SK-N-SH (cell line): ENCODE data around the gene SLC25A46.

Source experiments
- CHD2 ChIP-seq: fragments of 150-350 bp; IDR thresholded peaks from 2 replicates; pipeline ENCODE4 v1.6.1; 2018; ENCODE audit warnings: low read length; ENCODE audit not compliant: partially characterized antibody
- CTCF ChIP-seq: fragments of 200-600 bp; sonication (generic); IDR thresholded peaks from 2 replicates; pipeline ENCODE4 v1.6.1; 2017; ENCODE audit warnings: antibody characterized with exemption, mild to moderate bottlenecking, moderate library complexity
- EZH2phosphoT487 ChIP-seq: fragments of 200-600 bp; sonication (generic); IDR thresholded peaks from 2 replicates; pipeline ENCODE4 v1.6.1; 2017; ENCODE audit warnings: low read depth, mixed run types, mild to moderate bottlenecking, antibody characterized with exemption, moderate library complexity, borderline replicate concordance
- FOXM1 ChIP-seq: IDR thresholded peaks from 2 replicates; pipeline ENCODE4 v1.4.0; 2012; ENCODE audit warnings: low read depth, mild to moderate bottlenecking
- POLR2AphosphoS5 ChIP-seq: IDR thresholded peaks from 2 replicates; pipeline ENCODE4 v1.6.1; 2012; ENCODE audit warnings: low read depth, low read length
- RCOR1 ChIP-seq: fragments of 150-350 bp; IDR thresholded peaks from 2 replicates; pipeline ENCODE4 v1.6.1; 2017; ENCODE audit warnings: antibody characterized with exemption, low read length
- RFX5 ChIP-seq: IDR thresholded peaks from 2 replicates; pipeline ENCODE4 v1.6.1; 2012; ENCODE audit warnings: mild to moderate bottlenecking, improper control_type of control experiment, low read length
- USF2 ChIP-seq: fragments of 150-350 bp; IDR thresholded peaks from 2 replicates; pipeline ENCODE4 v1.6.1; 2017; ENCODE audit warnings: antibody characterized with exemption, low read length, low read depth, borderline replicate concordance
- YY1 ChIP-seq: IDR thresholded peaks from 2 replicates; pipeline ENCODE4 v1.4.0; 2012; ENCODE audit warnings: low read depth, mild to moderate bottlenecking

- TF ChIP-seq FOXM1 (no peak), CTCF (no peak), RCOR1 (no peak), RFX5 (no peak), POLR2AphosphoS5 (no peak), USF2 (no peak), EZH2phosphoT487 (no peak), CHD2 (no peak), YY1 (no peak)
These were observed 36.1 kb upstream of the SLC25A46 start for GRCh38 chr5:110702704-110703103.
